DMS153 (cell line): ENCODE results near the gene DPPA5.
"Not testable (repeated sequence)": the region's sequence is repeated elsewhere in the genome, so short reads cannot be mapped to it uniquely, and the experiment has no call there.

Experiments used
- DNase-seq: peaks from one replicate; lab custom pipeline; 2025; lab: John Stamatoyannopoulos, UW

Gene DPPA5, protein sequence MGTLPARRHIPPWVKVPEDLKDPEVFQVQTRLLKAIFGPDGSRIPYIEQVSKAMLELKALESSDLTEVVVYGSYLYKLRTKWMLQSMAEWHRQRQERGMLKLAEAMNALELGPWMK

GRCh38 chr6:73353636-73354593 lies at the start of gene DPPA5:
Gene DPPA5 (minus strand): TSS chr6:73354276. CDS start chr6:73354225, 51 bp downstream.
- DNase-seq, result no peak

GRCh38 chr6:73400656-73401055 lies 46.6 kb upstream of the DPPA5 start:
- no peak for DNase-seq

- DNase-seq, result no peak
These were observed 41.8 kb upstream of the DPPA5 start for GRCh38 chr6:73395875-73396274.

DNA sequence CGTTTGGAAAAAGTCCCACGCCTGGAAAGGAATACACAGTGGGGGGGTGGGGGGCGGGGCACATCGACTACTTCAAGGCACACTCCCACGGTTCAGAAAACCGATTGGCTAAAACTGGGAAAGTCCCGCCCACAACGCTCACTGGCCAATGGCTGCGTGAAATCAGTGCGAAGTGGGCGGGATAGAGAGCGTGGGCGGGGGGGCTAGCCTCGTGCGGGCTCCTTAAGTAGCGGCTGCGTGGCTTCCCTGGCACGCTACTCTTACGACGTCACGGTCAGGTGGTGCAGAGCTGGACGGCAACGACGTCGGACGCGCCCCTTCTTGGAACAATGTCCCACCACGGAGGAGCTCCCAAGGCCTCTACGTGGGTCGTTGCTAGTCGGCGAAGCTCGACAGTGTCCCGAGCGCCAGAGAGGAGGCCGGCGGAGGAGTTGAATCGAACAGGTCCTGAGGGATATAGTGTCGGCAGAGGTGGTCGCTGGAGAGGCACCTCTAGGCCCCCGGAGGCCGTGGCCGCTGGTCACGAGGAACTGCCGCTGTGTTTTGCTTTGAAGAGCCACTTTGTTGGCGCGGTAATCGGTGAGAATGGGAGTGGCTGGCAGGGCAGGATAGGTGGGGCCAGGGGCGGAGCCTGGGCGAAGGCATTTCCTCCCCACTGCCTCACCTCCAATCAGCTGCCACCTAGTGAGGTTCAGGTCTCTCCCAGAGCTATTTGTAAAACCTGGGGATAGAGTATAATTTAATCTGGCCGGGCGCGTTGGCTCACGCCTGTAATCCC lies 40.7 kb upstream of the DPPA5 start, which contains the start of gene DDX43:
Gene DDX43 (plus strand): TSS at position 252 of the 778 bp plus-strand sequence. CDS start 78 bp downstream, at position 330.
- no peak for DNase-seq

GRCh38 chr6:73393278-73393677 lies 39.2 kb upstream of the DPPA5 start:
- no peak for DNase-seq

DNA sequence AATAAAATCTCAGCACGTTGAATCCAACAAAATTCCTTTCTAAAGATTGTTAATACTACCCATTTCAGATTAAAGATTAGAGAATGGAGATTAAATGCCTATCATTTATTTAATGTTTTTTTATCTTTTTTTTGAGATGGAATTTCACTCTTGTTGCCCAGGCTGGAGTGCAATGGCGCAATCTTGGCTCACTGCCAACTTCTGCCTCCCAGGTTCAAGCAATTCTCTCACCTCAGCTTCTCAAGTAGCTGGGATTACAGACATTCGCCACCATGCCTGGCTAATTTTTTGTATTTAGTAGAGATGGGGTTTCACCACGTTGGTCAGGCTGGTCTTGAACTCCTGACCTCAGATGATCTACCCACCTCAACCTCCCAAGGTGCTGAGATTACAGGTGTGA lies 38.1 kb upstream of the DPPA5 start:
- DNase-seq, result not testable (repeated sequence)

GRCh38 chr6:73391675-73392074 lies 37.6 kb upstream of the DPPA5 start:
- no peak for DNase-seq

GRCh38 chr6:73389854-73390253 lies 35.8 kb upstream of the DPPA5 start:
- no peak for DNase-seq

DNA sequence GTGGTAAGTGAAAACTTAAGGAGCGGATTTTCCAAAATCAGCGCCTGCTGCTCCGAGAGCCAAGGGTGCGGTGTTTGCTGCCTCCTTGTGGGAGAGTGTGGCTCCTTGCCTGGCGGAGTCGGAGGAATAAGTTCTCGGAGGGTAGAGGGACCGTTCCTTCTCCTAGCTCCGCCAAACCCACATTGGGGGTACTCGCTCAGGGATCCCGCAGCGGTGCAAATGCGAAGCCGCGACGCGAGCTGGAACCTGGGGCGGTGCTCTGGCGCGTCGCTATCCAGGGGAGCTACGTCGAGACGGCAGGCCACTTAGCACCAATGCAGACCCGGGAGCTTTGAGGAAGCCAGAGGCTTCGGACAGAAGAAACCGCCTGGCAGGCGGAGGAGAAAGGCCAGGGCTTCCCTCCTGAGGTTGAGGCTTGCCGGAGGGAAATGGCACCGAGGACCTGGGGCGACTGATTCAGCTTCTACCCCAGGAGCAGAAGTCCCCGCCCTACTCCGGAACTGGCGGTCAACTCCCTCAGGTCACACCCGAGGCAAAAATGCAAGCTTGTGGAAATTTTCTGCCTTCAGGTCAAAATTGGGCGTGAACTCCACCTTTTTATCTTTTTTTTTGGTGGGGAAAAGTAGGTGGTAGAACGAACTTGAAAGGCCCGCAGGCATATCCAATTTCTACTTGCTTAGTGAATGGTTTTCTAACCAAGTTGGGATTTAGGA lies 34.9 kb upstream of the DPPA5 start:
- peak; percentile 51 for DNase-seq

GRCh38 chr6:73388433-73388799 lies 34.3 kb upstream of the DPPA5 start:
- no peak for DNase-seq

- no peak for DNase-seq
These were observed 28.5 kb upstream of the DPPA5 start for GRCh38 chr6:73382462-73383113.

GRCh38 chr6:73381531-73381930 lies 27.5 kb upstream of the DPPA5 start:
- not testable (repeated sequence) for DNase-seq

GRCh38 chr6:73377225-73377624 lies 23.1 kb upstream of the DPPA5 start:
- DNase-seq, result no peak

- DNase-seq, result no peak
These were observed 21.1 kb upstream of the DPPA5 start for GRCh38 chr6:73375216-73375615.

DNA sequence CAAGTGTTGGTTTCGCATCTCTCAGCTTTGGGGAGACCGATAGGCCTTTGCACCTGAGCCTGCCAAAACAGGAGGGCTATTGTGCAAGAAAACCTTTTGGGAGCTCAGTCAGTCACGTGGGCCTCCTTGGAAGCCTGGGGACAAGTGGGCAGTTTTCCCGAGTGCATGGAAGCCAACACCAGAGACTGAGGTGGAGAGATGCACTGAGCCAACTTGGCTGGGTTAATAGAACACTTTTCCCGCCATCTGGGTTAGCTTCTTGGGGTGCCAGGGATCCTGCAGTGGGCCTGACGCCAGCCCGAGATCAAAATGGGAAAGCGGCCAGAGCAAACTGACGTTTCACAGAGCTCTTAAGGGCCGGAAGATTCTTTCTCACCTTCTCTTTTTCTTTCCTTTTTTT lies 18.4 kb upstream of the DPPA5 start:
- no peak for DNase-seq

- no peak for DNase-seq
These were observed 17.9 kb upstream of the DPPA5 start for GRCh38 chr6:73371984-73372383.

DNA sequence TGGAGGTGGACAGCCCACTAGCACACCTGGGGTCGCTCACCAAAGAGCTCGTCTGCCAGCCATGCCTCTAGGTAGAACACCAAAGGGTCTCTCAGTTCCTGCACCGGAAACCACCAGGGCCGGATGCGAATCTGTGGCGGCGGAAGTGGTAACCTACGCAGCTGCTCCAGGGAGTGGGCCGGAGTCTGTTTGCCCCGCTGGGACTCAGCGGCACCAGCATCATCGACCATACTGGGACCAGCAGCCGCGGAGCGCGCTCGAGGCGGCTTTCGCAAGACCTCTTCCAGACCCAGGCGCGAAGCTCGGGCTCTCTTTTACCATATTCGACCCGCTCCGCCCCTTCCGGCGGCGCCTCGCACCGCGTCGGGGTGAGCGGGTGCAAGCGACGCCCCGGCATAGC lies 15.5 kb upstream of the DPPA5 start, which contains the start of gene OOEP:
Gene OOEP (minus strand): TSS at position 335 of the 400 bp plus-strand sequence. CDS start 105 bp downstream, at position 230.
- no peak for DNase-seq

- DNase-seq, result no peak
These were observed 15.1 kb upstream of the DPPA5 start for GRCh38 chr6:73369157-73369556.

DNA sequence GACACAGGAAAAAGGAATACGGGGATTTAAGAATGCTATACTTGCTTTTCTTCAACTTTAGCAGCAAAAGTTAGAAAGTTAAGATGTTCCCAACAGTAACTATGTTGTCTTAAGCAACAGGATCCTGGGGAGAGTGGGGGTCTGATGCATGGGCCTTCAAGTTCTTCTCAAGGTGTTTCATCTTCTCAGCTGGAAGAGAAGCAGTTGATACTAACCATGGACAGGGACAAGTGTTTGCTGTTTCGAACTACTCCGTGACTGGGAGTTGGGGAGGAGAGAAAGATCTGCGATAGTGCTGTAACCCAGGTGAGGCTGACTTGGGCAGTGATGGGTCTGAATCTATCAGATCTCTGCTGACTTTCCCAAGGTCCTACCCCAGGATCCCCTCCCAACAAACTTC lies 14.6 kb upstream of the DPPA5 start:
- no peak for DNase-seq

DNA sequence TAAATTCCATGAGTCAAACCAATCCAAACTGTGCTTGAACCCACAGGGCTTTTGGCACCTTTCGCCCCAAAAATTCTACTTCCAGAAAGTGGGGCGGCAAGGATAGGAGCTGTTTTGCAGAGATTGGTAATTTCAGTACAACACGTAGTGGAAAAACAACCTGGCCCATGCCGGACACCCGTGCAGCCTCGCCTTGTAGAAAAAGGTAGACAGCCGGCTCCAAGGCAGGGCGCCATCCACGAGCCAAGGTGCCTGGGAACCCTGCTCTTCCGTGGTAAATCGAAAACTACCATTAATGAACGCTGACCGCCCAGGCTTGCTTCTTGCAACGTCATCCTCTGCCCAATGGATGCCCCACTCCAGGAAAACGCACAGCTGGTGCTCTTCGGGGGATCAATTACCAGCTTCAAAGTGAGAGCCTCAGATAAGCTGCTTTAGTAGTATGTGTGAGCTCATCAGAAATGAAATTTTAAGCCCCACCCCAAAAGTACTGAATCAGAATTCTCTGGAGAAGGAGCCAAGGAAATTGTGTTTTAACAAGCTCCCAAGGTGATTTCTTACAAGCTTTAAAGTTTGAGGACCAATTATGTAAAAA lies 13.8 kb upstream of the DPPA5 start:
- DNase-seq, result no peak

- DNase-seq, result no peak
These were observed 10.5 kb upstream of the DPPA5 start for GRCh38 chr6:73364549-73364948.
